Measurements from ENCODE around the gene MYO5A.

The MYO5A gene

DNA sequence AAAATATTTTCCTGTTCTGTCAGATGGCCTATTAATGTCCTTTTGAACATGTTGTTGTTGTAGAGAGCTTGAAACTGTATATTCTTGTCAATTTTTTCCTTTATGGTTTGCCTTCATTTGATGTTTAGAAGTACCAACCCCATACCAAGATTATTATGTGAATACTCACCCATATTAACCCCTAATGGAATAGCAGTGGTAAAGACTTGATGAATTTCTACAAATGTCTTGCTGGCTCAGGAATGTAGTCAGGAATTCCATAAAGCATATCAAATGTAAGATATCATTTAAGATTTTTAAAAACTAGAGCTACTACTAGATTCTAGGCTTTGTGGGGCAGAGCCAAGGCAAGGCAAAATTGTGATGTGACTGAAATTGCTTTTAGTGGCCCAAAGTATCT, 30.0 kb downstream of the MYO5A start:
- no peak overlapping the region for H3K14ac ChIP-seq (ENCODE audit: low read length in 2 of 2)
- no peak for DNase-seq
- H2BK120ac ChIP-seq (ENCODE audit: low read depth, low read length), result no peak overlapping the region
- no peak overlapping the region for H2BK15ac ChIP-seq (ENCODE audit: low read depth, poor library complexity, severe bottlenecking)
- H4K8ac ChIP-seq (ENCODE audit: low read length), result no peak overlapping the region
- no peak overlapping the region for H2BK12ac ChIP-seq (ENCODE audit: low read length in 2 of 2)
- no peak overlapping the region for H2BK5ac ChIP-seq (ENCODE audit: low read depth, low read length, poor library complexity, severe bottlenecking)
- H3K9ac ChIP-seq (ENCODE audit: low read length), result no peak overlapping the region
- H3K27me3 ChIP-seq (ENCODE audit: control insufficient read depth in 1 of 2, insufficient read depth in 1 of 2, low read length in 2 of 2), result no peaks in the 10 kb centered on the region
- H3K9me3 ChIP-seq (ENCODE audit: control insufficient read depth, low read length), result no peaks in the 10 kb centered on the region
- H3K18ac ChIP-seq (ENCODE audit: low read depth in 1 of 2, low read length in 2 of 2), result no peak overlapping the region
- no peak overlapping the region for H3K23ac ChIP-seq (ENCODE audit: low read length in 2 of 2)
- no peak overlapping the region for H3K4me2 ChIP-seq (ENCODE audit: low read length, poor library complexity, severe bottlenecking)
- peaks cover 2% of the 10 kb centered on the region for H3K4me1 ChIP-seq (ENCODE audit: control insufficient read depth, insufficient read depth, low read depth, low read length)
- H3K27ac ChIP-seq (ENCODE audit: low read length, poor library complexity, severe bottlenecking), result no peak overlapping the region
- no peak overlapping the region for H2AFZ ChIP-seq (ENCODE audit: low read depth, low read length)
- H3K4ac ChIP-seq (ENCODE audit: low read depth in 1 of 2, low read length in 2 of 2), result no peak overlapping the region
- no peak overlapping the region for H4K91ac ChIP-seq (ENCODE audit: low read length)
- H3K4me3 ChIP-seq (ENCODE audit: insufficient read depth in 1 of 2, low read depth in 1 of 2, low read length in 2 of 2), result no peak overlapping the region
- H2AK5ac ChIP-seq (ENCODE audit: low read length, severe bottlenecking), result no peak overlapping the region
- peaks cover 18% of the 10 kb centered on the region for H3K79me1 ChIP-seq (replicated peaks; ENCODE audit: low read length, poor library complexity, severe bottlenecking)
- H3K36me3 ChIP-seq (ENCODE audit: control insufficient read depth in 1 of 2, insufficient read depth in 2 of 2, low read depth in 1 of 2, low read length in 2 of 2), result no peaks in the 10 kb centered on the region

GRCh38 chr15:52496776-52497470, 31.8 kb downstream of the MYO5A start:
- no peak overlapping the region for H3K23ac ChIP-seq (ENCODE audit: low read length in 2 of 2)
- H3K4me1 ChIP-seq (ENCODE audit: control insufficient read depth, insufficient read depth, low read depth, low read length), result peaks cover 2% of the 10 kb centered on the region
- no peak overlapping the region for H2BK12ac ChIP-seq (ENCODE audit: low read length in 2 of 2)
- H2BK5ac ChIP-seq (ENCODE audit: low read depth, low read length, poor library complexity, severe bottlenecking), result no peak overlapping the region
- H3K14ac ChIP-seq (ENCODE audit: low read length in 2 of 2), result no peak overlapping the region
- H3K4me3 ChIP-seq (ENCODE audit: insufficient read depth in 1 of 2, low read depth in 1 of 2, low read length in 2 of 2), result no peak overlapping the region
- no peaks in the 10 kb centered on the region for H3K9me3 ChIP-seq (ENCODE audit: control insufficient read depth, low read length)
- H2AK5ac ChIP-seq (ENCODE audit: low read length, severe bottlenecking), result no peak overlapping the region
- H3K18ac ChIP-seq (ENCODE audit: low read depth in 1 of 2, low read length in 2 of 2), result no peak overlapping the region
- WGBS, result 61% methylated on average over 3 of the region's 6 CpGs
- H2AFZ ChIP-seq (ENCODE audit: low read depth, low read length), result no peak overlapping the region
- H4K8ac ChIP-seq (ENCODE audit: low read length), result no peak overlapping the region
- peaks cover 28% of the 10 kb centered on the region for H3K79me1 ChIP-seq (replicated peaks; ENCODE audit: low read length, poor library complexity, severe bottlenecking)
- no peak overlapping the region for H3K27ac ChIP-seq (ENCODE audit: low read length, poor library complexity, severe bottlenecking)
- no peak overlapping the region for H2BK120ac ChIP-seq (ENCODE audit: low read depth, low read length)
- H4K91ac ChIP-seq (ENCODE audit: low read length), result no peak overlapping the region
- no peaks in the 10 kb centered on the region for H3K36me3 ChIP-seq (ENCODE audit: control insufficient read depth in 1 of 2, insufficient read depth in 2 of 2, low read depth in 1 of 2, low read length in 2 of 2)
- no peak overlapping the region for H3K4ac ChIP-seq (ENCODE audit: low read depth in 1 of 2, low read length in 2 of 2)
- H3K27me3 ChIP-seq (ENCODE audit: control insufficient read depth in 1 of 2, insufficient read depth in 1 of 2, low read length in 2 of 2), result no peaks in the 10 kb centered on the region
- H3K9ac ChIP-seq (ENCODE audit: low read length), result no peak overlapping the region
- no peak overlapping the region for H2BK15ac ChIP-seq (ENCODE audit: low read depth, poor library complexity, severe bottlenecking)
- DNase-seq, result peak; percentile 44
- H3K4me2 ChIP-seq (ENCODE audit: low read length, poor library complexity, severe bottlenecking), result no peak overlapping the region

DNA sequence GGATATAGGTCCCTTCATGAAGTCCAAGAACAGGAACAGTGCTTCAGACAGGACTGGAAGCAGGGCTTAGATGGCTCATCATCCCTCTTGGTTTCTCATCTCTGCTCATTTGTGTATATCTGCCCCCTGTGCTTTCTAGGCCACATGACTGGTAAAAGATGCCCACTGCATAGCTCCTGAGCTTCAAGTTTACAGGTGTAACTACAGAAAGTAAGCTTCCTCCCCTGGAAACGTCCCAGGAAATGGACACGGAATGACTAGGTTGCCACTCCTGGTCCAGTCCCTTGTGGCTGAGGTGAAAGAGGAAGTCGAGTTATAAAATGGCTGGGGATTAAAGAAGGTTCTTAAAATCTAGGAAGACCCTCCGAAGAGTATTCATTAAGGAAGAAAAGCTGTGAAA, 32.5 kb downstream of the MYO5A start:
- Histone ChIP-seq H2AK5ac (ENCODE audit: low read length, severe bottlenecking) (no peak overlapping the region), H3K79me1 (replicated peaks; ENCODE audit: low read length, poor library complexity, severe bottlenecking) (peaks cover 26% of the 10 kb centered on the region), H3K4ac (ENCODE audit: low read depth in 1 of 2, low read length in 2 of 2) (no peak overlapping the region), H2BK12ac (ENCODE audit: low read length in 2 of 2) (no peak overlapping the region), H2BK120ac (ENCODE audit: low read depth, low read length) (no peak overlapping the region), H3K4me2 (ENCODE audit: low read length, poor library complexity, severe bottlenecking) (no peak overlapping the region), H4K91ac (ENCODE audit: low read length) (no peak overlapping the region), H3K14ac (ENCODE audit: low read length in 2 of 2) (no peak overlapping the region), H3K9ac (ENCODE audit: low read length) (no peak overlapping the region), H3K4me1 (ENCODE audit: control insufficient read depth, insufficient read depth, low read depth, low read length) (peaks cover 2% of the 10 kb centered on the region), H3K23ac (ENCODE audit: low read length in 2 of 2) (no peak overlapping the region), H3K36me3 (ENCODE audit: control insufficient read depth in 1 of 2, insufficient read depth in 2 of 2, low read depth in 1 of 2, low read length in 2 of 2) (no peaks in the 10 kb centered on the region), H3K27ac (ENCODE audit: low read length, poor library complexity, severe bottlenecking) (no peak overlapping the region), H3K18ac (ENCODE audit: low read depth in 1 of 2, low read length in 2 of 2) (no peak overlapping the region), H4K8ac (ENCODE audit: low read length) (no peak overlapping the region), H3K4me3 (ENCODE audit: insufficient read depth in 1 of 2, low read depth in 1 of 2, low read length in 2 of 2) (no peak overlapping the region), H2BK15ac (ENCODE audit: low read depth, poor library complexity, severe bottlenecking) (no peak overlapping the region), H3K9me3 (ENCODE audit: control insufficient read depth, low read length) (no peaks in the 10 kb centered on the region), H2BK5ac (ENCODE audit: low read depth, low read length, poor library complexity, severe bottlenecking) (no peak overlapping the region), H3K27me3 (ENCODE audit: control insufficient read depth in 1 of 2, insufficient read depth in 1 of 2, low read length in 2 of 2) (no peaks in the 10 kb centered on the region), H2AFZ (ENCODE audit: low read depth, low read length) (no peak overlapping the region)
- WGBS, result 72% methylated on average over 4 of the region's 4 CpGs
- no peak for DNase-seq

DNA sequence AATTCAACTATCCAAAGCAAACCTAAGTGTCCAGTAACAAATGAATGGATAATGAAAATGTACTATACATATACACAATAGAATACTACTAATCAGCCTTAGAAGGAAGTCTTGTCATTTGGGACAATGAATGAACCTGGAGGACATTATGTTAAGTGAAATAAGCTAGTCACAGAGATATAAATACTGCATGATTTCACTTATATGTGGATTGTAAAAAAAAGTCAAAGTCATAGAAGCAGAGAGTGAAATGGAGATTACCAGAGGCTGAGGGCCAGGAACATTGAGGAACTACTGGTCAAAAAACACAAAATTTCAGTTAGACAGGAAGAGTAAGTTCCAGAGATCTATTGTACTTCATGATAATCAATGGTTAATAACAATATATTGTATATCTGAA, 33.6 kb downstream of the MYO5A start:
- Histone ChIP-seq H2AFZ (ENCODE audit: low read depth, low read length) (no peak overlapping the region), H3K4ac (ENCODE audit: low read depth in 1 of 2, low read length in 2 of 2) (no peak overlapping the region), H2BK15ac (ENCODE audit: low read depth, poor library complexity, severe bottlenecking) (no peak overlapping the region), H2BK120ac (ENCODE audit: low read depth, low read length) (no peak overlapping the region), H4K91ac (ENCODE audit: low read length) (no peak overlapping the region), H3K79me1 (replicated peaks; ENCODE audit: low read length, poor library complexity, severe bottlenecking) (peaks cover 26% of the 10 kb centered on the region), H3K18ac (ENCODE audit: low read depth in 1 of 2, low read length in 2 of 2) (no peak overlapping the region), H4K8ac (ENCODE audit: low read length) (no peak overlapping the region), H3K4me3 (ENCODE audit: insufficient read depth in 1 of 2, low read depth in 1 of 2, low read length in 2 of 2) (no peak overlapping the region), H2AK5ac (ENCODE audit: low read length, severe bottlenecking) (no peak overlapping the region), H2BK5ac (ENCODE audit: low read depth, low read length, poor library complexity, severe bottlenecking) (no peak overlapping the region), H3K14ac (ENCODE audit: low read length in 2 of 2) (no peak overlapping the region), H3K36me3 (ENCODE audit: control insufficient read depth in 1 of 2, insufficient read depth in 2 of 2, low read depth in 1 of 2, low read length in 2 of 2) (no peaks in the 10 kb centered on the region), H3K27ac (ENCODE audit: low read length, poor library complexity, severe bottlenecking) (no peak overlapping the region), H3K9me3 (ENCODE audit: control insufficient read depth, low read length) (no peaks in the 10 kb centered on the region), H3K9ac (ENCODE audit: low read length) (no peak overlapping the region), H3K4me1 (ENCODE audit: control insufficient read depth, insufficient read depth, low read depth, low read length) (peaks cover 2% of the 10 kb centered on the region), H2BK12ac (ENCODE audit: low read length in 2 of 2) (no peak overlapping the region), H3K27me3 (ENCODE audit: control insufficient read depth in 1 of 2, insufficient read depth in 1 of 2, low read length in 2 of 2) (no peaks in the 10 kb centered on the region), H3K4me2 (ENCODE audit: low read length, poor library complexity, severe bottlenecking) (no peak overlapping the region), H3K23ac (ENCODE audit: low read length in 2 of 2) (no peak overlapping the region)
- no peak for DNase-seq

Data from mesenchymal stem cell (in vitro differentiated cells and primary cell).